MCF 10A (cell line): Measurements from ENCODE around the gene CKAP2L. TPM values are rescaled to one million over a fixed set of nuclear protein-coding genes. Genes with fewer than 3 reads are reported as not detected.
A peak's percentile ranks its signal among the peaks of the same experiment; 100 is the strongest.

Experiments
- BruUV-seq: library from RNA; stranded (reverse); fragments of 400-500 nt; replicated peaks from 2 replicates; lab custom pipeline; 2021; lab: Mats Ljungman, UMichigan
- CTCF ChIA-PET: fragments of 300-600 bp; sonication (Branson Sonifier 250); formaldehyde crosslinking; extraction: SDS; loops from one replicate; lab custom pipeline; 2021; ENCODE audit warnings: antibody characterized with exemption, inconsistent platforms; lab: Yijun Ruan, JAX
- POLR2A ChIA-PET: fragments of 300-600, 350-650 bp; sonication (Branson Sonifier 250); formaldehyde crosslinking; extraction: SDS; loops from one replicate; lab custom pipeline; 2020; ENCODE audit warnings: antibody characterized with exemption, inconsistent platforms; lab: Yijun Ruan, JAX
- DNase-seq: peaks from one replicate; pipeline ENCODE4 v3.0.0-alpha.2; 2018; ENCODE audit not compliant: unreplicated experiment
- H3K27ac Mint-ChIP-seq: one replicate; pipeline ENCODE4 v1.8.0; 2022; ENCODE audit warnings: mild to moderate bottlenecking, low read depth, mixed read lengths; ENCODE audit not compliant: unreplicated experiment
- H3K27me3 Mint-ChIP-seq: one replicate; pipeline ENCODE4 v1.8.0; 2022; ENCODE audit warnings: mixed read lengths; ENCODE audit not compliant: insufficient read depth, unreplicated experiment
- H3K36me3 Mint-ChIP-seq: one replicate; pipeline ENCODE4 v1.8.0; 2022; ENCODE audit warnings: mild to moderate bottlenecking, moderate library complexity, mixed read lengths; ENCODE audit not compliant: insufficient read depth, unreplicated experiment
- H3K4me1 Mint-ChIP-seq: one replicate; pipeline ENCODE4 v1.8.0; 2022; ENCODE audit warnings: mixed read lengths; ENCODE audit not compliant: insufficient read depth, unreplicated experiment
- H3K4me3 Mint-ChIP-seq: one replicate; pipeline ENCODE4 v1.8.0; 2022; ENCODE audit warnings: mild to moderate bottlenecking, moderate library complexity, mixed read lengths; ENCODE audit not compliant: unreplicated experiment
- H3K9me3 Mint-ChIP-seq: one replicate; pipeline ENCODE4 v1.8.0; 2022; ENCODE audit warnings: mixed read lengths; ENCODE audit not compliant: unreplicated experiment
- CTCF ChIP-seq: fragments of 200-600 bp; IDR thresholded peaks from one replicate; pipeline ENCODE4 v1.8.0; 2022; ENCODE audit warnings: antibody characterized with exemption, mild to moderate bottlenecking; ENCODE audit not compliant: unreplicated experiment
- intact Hi-C: fragments of 100-400 bp; cut with micrococcal nuclease; formaldehyde crosslinking; loops from 2 replicates; pipeline ENCODE4 v1.14.1; 2022
- total RNA-seq: library from RNA; stranded (reverse); gene quantifications from 2 replicates; pipeline ENCODE4 v1.2.3, GENCODE V29; 2022

CKAP2L gene
- total RNA-seq, 1 experiment from 2014 or later: 21.6 TPM

- Mint-ChIP-seq H3K27me3 (no peaks in the 10 kb centered on the region), H3K36me3 (peaks cover 79% of the 10 kb centered on the region), H3K4me1 (peaks cover 67% of the 10 kb centered on the region), H3K9me3 (no peaks in the 10 kb centered on the region), H3K4me3 (peak overlapping the region; percentile 79), H3K27ac (no peak overlapping the region)
- intact Hi-C loops: no loop called here
- ChIA-PET POLR2A (interaction anchor here (1.8 to 8.9 kb wide), 3 partner anchors 13 to 17 kb away, joined by 4 to 131 read pairs (median 86); partner anchors contain the start of gene CKAP2L), CTCF (interaction anchor here (1.2 to 6.3 kb wide), 3 partner anchors 16 to 162 kb away, joined by 3 to 38 read pairs (median 31); no protein-coding TSS in a partner anchor)
- BruUV-seq: no TSS peak
- TF ChIP-seq CTCF: no peak
- DNase-seq: no peak
Measured at GRCh38 chr2:112779598-112779997, 15.2 kb upstream of the CKAP2L start.

- Mint-ChIP-seq H3K4me3 (no peak overlapping the region), H3K36me3 (peaks cover 71% of the 10 kb centered on the region), H3K27ac (peak overlapping the region; percentile 85), H3K9me3 (no peaks in the 10 kb centered on the region), H3K4me1 (peaks cover 47% of the 10 kb centered on the region), H3K27me3 (no peaks in the 10 kb centered on the region)
- no TSS peak for BruUV-seq
- intact Hi-C loops: no loop called here
- no peak for DNase-seq
- CTCF ChIA-PET: interaction anchor here (0.6 to 1.0 kb wide), 2 partner anchors 12 to 159 kb away, joined by 3 read pairs; no protein-coding TSS in a partner anchor
- POLR2A ChIA-PET: interaction anchor here (0.7 kb wide), 1 partner anchor 68 kb away, joined by 5 read pairs; no protein-coding TSS in a partner anchor
- TF ChIP-seq CTCF: no peak
Measured at GRCh38 chr2:112777036-112777435, 12.6 kb upstream of the CKAP2L start.

DNA sequence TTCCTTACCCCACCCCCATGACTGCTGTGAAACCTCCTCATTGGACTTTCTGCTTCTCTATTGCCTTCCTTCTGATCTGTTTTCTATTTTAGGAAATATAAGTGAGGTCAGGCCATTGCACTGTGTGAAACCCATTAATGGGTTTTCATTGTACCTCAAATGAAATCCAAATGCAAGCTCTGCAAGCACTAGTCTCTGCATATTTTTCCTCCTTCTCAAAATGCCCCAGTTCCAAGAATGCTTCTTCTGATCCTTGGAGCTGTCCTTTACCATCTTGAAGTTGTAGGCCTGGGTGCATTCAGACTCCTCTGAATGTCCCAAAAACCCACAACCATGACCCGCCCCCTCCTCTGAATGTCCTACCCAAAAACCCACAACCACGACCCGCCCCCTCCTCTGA is 11.7 kb upstream of the CKAP2L start:
- DNase-seq: no peak
- H3K4me1 Mint-ChIP-seq: peaks cover 38% of the 10 kb centered on the region
- H3K36me3 Mint-ChIP-seq: peaks cover 62% of the 10 kb centered on the region
- intact Hi-C loops: no loop called here
- ChIA-PET POLR2A (no interaction called here), CTCF (interaction anchor here (0.6 kb wide), 1 partner anchor 67 kb away, joined by 4 read pairs; no protein-coding TSS in a partner anchor)
- BruUV-seq: no TSS peak
- no peak overlapping the region for H3K4me3 Mint-ChIP-seq
- H3K9me3 Mint-ChIP-seq: no peaks in the 10 kb centered on the region
- H3K27ac Mint-ChIP-seq: peak overlapping the region; percentile 1
- no peak for TF ChIP-seq CTCF
- H3K27me3 Mint-ChIP-seq: no peaks in the 10 kb centered on the region

- Mint-ChIP-seq H3K4me1 (peaks cover 35% of the 10 kb centered on the region), H3K27me3 (no peaks in the 10 kb centered on the region), H3K9me3 (no peaks in the 10 kb centered on the region), H3K4me3 (no peak overlapping the region), H3K36me3 (peaks cover 48% of the 10 kb centered on the region), H3K27ac (no peak overlapping the region)
- intact Hi-C loops: no loop called here
- CTCF ChIA-PET: interaction anchor here (1.3 to 1.5 kb wide), 2 partner anchors 25 to 111 kb away, joined by 3 to 7 read pairs; no protein-coding TSS in a partner anchor
- TF ChIP-seq CTCF: no peak
- no peak for DNase-seq
- TSS peak; percentile 2 for BruUV-seq
- POLR2A ChIA-PET: interaction anchor here (1.2 to 5.7 kb wide), 2 partner anchors 9 to 10 kb away, joined by 3 to 37 read pairs; partner anchors contain the start of gene IL1A
Measured at GRCh38 chr2:112774536-112775285, 10.3 kb upstream of the CKAP2L start.
